Activated gamma-delta T cell treated with anti-CD3 and anti-CD28 coated beads, Interleukin-2, amount 50 U/mL, for 16 hours (primary cell): ENCODE measurements around the gene YOD1.

Experiments
- DNase-seq: peaks from one replicate; pipeline ENCODE4 v3.0.0-alpha.2; 2020; ENCODE audit warnings: low read depth

The YOD1 gene

GRCh38 chr1:207025146-207025880 is 25.7 kb downstream of the YOD1 start:
- DNase-seq: no peak

- no peak for DNase-seq
Observed at GRCh38 chr1:207024202-207025145, 26.5 kb downstream of the YOD1 start.

GRCh38 chr1:207022996-207023679 is 27.9 kb downstream of the YOD1 start:
- DNase-seq: no peak

- no peak for DNase-seq
Observed at GRCh38 chr1:207021876-207022596, 29.0 kb downstream of the YOD1 start.

- DNase-seq: no peak
Observed at GRCh38 chr1:207021139-207021861, 29.7 kb downstream of the YOD1 start.

- no peak for DNase-seq
Observed at GRCh38 chr1:207020709-207021107, 30.3 kb downstream of the YOD1 start.

GRCh38 chr1:207020065-207020708 is 30.8 kb downstream of the YOD1 start:
- no peak for DNase-seq

- DNase-seq: no peak
Observed at GRCh38 chr1:207019661-207020060, 31.3 kb downstream of the YOD1 start.

GRCh38 chr1:207019161-207019560 is 31.8 kb downstream of the YOD1 start:
- DNase-seq: no peak

GRCh38 chr1:207018707-207019106 is 32.3 kb downstream of the YOD1 start:
- no peak for DNase-seq

- DNase-seq: no peak
Observed at GRCh38 chr1:207017615-207018559, 33.1 kb downstream of the YOD1 start.

- no peak for DNase-seq
Observed at GRCh38 chr1:207015791-207016190, 35.2 kb downstream of the YOD1 start.

GRCh38 chr1:207014728-207015127 is 36.3 kb downstream of the YOD1 start:
- no peak for DNase-seq

- DNase-seq: no peak
Observed at GRCh38 chr1:207013321-207014085, 37.5 kb downstream of the YOD1 start.

- no peak for DNase-seq
Observed at GRCh38 chr1:207010726-207011125, 40.3 kb downstream of the YOD1 start.

GRCh38 chr1:207009945-207010344 is 41.1 kb downstream of the YOD1 start:
- no peak for DNase-seq

- no peak for DNase-seq
Observed at GRCh38 chr1:207009182-207009850, 41.7 kb downstream of the YOD1 start.

- no peak for DNase-seq
Observed at GRCh38 chr1:207007352-207008033, 43.5 kb downstream of the YOD1 start.
